Measurements from ENCODE around the gene FRY. TPM values are rescaled to one million over a fixed set of nuclear protein-coding genes. Genes with fewer than 3 reads are reported as not detected.

The FRY gene
- total and polyA plus RNA-seq, 4 donors = 6.2 to 31.2 (median 12.7) TPM

DNA sequence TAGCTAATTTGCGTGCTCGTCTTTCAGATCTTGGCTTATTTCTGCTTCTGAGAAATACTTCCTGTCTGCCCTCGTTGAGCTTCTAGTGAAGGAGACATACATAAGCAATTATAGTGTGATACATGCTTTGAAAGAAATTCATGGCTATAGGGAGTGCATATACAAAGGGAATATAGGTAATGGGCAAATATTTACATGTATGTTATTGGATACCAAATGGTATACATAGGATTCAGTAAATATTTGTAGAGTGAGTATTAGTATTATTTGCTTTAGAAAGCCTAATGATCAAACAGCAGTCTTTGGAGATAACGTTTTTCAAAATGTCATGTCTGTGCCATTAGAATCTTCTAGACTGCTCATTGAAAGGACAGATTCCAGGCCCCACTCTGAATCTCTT, 289.0 kb downstream of the FRY start:
- no peaks in the 10 kb centered on the region for H3K36me3 ChIP-seq (ENCODE audit: control insufficient read depth in 4 of 4, insufficient read depth in 3 of 4, low read depth in 1 of 4, low read length in 3 of 4)
- H3K27me3 ChIP-seq (ENCODE audit: control insufficient read depth in 4 of 4, insufficient read depth in 4 of 4, low read length in 3 of 4) = no peaks in the 10 kb centered on the region
- H3K27ac ChIP-seq (ENCODE audit: low read depth in 1 of 2, low read length in 2 of 2) = no peak overlapping the region
- H3K9me3 ChIP-seq (ENCODE audit: control insufficient read depth in 4 of 4, low read length in 3 of 4) = no peaks in the 10 kb centered on the region
- WGBS = 83% methylated on average over 4 of the region's 4 CpGs
- no peak overlapping the region for H3K9ac ChIP-seq (ENCODE audit: low read depth in 1 of 2, low read length in 2 of 2)
- no peak for DNase-seq (ENCODE audit: low spot score)
- H3K4me1 ChIP-seq (ENCODE audit: control insufficient read depth in 4 of 4, insufficient read depth in 4 of 4, low read length in 3 of 4) = peaks cover 0 to 5% (median 2%) of the 10 kb centered on the region in 4 donors
- no peak overlapping the region for H3K4me3 ChIP-seq (ENCODE audit: low read depth in 1 of 3, low read length in 3 of 3)
- TF ChIP-seq TAF1 (conservative IDR thresholded peaks at IDR 0.05) = no peak
- TF ChIP-seq, protein P1, sequence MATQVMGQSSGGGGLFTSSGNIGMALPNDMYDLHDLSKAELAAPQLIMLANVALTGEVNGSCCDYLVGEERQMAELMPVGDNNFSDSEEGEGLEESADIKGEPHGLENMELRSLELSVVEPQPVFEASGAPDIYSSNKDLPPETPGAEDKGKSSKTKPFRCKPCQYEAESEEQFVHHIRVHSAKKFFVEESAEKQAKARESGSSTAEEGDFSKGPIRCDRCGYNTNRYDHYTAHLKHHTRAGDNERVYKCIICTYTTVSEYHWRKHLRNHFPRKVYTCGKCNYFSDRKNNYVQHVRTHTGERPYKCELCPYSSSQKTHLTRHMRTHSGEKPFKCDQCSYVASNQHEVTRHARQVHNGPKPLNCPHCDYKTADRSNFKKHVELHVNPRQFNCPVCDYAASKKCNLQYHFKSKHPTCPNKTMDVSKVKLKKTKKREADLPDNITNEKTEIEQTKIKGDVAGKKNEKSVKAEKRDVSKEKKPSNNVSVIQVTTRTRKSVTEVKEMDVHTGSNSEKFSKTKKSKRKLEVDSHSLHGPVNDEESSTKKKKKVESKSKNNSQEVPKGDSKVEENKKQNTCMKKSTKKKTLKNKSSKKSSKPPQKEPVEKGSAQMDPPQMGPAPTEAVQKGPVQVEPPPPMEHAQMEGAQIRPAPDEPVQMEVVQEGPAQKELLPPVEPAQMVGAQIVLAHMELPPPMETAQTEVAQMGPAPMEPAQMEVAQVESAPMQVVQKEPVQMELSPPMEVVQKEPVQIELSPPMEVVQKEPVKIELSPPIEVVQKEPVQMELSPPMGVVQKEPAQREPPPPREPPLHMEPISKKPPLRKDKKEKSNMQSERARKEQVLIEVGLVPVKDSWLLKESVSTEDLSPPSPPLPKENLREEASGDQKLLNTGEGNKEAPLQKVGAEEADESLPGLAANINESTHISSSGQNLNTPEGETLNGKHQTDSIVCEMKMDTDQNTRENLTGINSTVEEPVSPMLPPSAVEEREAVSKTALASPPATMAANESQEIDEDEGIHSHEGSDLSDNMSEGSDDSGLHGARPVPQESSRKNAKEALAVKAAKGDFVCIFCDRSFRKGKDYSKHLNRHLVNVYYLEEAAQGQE (IDR thresholded peaks at IDR 0.05) = no peak
- no peak for TF ChIP-seq SP1 (IDR thresholded peaks at IDR 0.05)
- TF ChIP-seq RXRA (IDR thresholded peaks at IDR 0.05) = no peak
- no peak for TF ChIP-seq ATF3 (IDR thresholded peaks at IDR 0.05)
- TF ChIP-seq, protein P2, sequence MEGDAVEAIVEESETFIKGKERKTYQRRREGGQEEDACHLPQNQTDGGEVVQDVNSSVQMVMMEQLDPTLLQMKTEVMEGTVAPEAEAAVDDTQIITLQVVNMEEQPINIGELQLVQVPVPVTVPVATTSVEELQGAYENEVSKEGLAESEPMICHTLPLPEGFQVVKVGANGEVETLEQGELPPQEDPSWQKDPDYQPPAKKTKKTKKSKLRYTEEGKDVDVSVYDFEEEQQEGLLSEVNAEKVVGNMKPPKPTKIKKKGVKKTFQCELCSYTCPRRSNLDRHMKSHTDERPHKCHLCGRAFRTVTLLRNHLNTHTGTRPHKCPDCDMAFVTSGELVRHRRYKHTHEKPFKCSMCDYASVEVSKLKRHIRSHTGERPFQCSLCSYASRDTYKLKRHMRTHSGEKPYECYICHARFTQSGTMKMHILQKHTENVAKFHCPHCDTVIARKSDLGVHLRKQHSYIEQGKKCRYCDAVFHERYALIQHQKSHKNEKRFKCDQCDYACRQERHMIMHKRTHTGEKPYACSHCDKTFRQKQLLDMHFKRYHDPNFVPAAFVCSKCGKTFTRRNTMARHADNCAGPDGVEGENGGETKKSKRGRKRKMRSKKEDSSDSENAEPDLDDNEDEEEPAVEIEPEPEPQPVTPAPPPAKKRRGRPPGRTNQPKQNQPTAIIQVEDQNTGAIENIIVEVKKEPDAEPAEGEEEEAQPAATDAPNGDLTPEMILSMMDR (IDR thresholded peaks at IDR 0.05; ENCODE audit: low read depth, low read length, missing input control) = no peak
- no peak for TF ChIP-seq GABPA (IDR thresholded peaks at IDR 0.05 in 1 of 2, conservative IDR thresholded peaks at IDR 0.05 in 1 of 2)
- TF ChIP-seq FOXA2 (IDR thresholded peaks at IDR 0.05) = no peak
- no peak for TF ChIP-seq NR2F2 (IDR thresholded peaks at IDR 0.05)
- TF ChIP-seq HNF4G (IDR thresholded peaks at IDR 0.05) = no peak
- no peak for TF ChIP-seq ZBTB33 (IDR thresholded peaks at IDR 0.05)
- no peak for TF ChIP-seq JUND (IDR thresholded peaks at IDR 0.05)
- no peak for TF ChIP-seq YY1 (IDR thresholded peaks at IDR 0.05)
- TF ChIP-seq HNF4A (conservative IDR thresholded peaks at IDR 0.05) = no peak
- no peak for TF ChIP-seq RAD21 (IDR thresholded peaks at IDR 0.05)
- TF ChIP-seq FOXA1 (IDR thresholded peaks at IDR 0.05) = no peak
- no peak for TF ChIP-seq MAX (IDR thresholded peaks at IDR 0.05)
- TF ChIP-seq EGR1 (IDR thresholded peaks at IDR 0.05; ENCODE audit: low read depth in 2 of 2) = no peak
